K562 (cell line): ENCODE measurements around the gene CRACDL. TPM values are rescaled to one million over a fixed set of nuclear protein-coding genes. Genes with fewer than 3 reads are reported as not detected.

Source experiments
- HBP1 ChIP-seq: fragments of 450-650 bp; formaldehyde crosslinking; IDR thresholded peaks from 2 replicates; pipeline ENCODE4 v1.4.0; 2022; ENCODE audit warnings: missing genetic modification characterization
- ZNF395 ChIP-seq: fragments of 200-800 bp; sonication (Bioruptor generic); IDR thresholded peaks from 2 replicates; pipeline ENCODE4 v1.6.1; 2017; ENCODE audit warnings: missing genetic modification characterization, missing compliant biosample characterization
- ZNF57 ChIP-seq: fragments of 450-650 bp; formaldehyde crosslinking; IDR thresholded peaks from 2 replicates; pipeline ENCODE4 v1.4.0; 2020; ENCODE audit warnings: mild to moderate bottlenecking, moderate library complexity
- ZNF696 ChIP-seq: fragments of 250-450 bp; sonication (Bioruptor Pico); conservative IDR thresholded peaks from 2 replicates; pipeline ENCODE4 v1.4.0; 2020; ENCODE audit warnings: mild to moderate bottlenecking, moderate library complexity
- polyA plus RNA-seq, 8 experiments: library from polyadenylated mRNA; depleted of rRNA in 4 of 8; stranded (reverse) in 5 of 8; unstranded in 3 of 8; fragments of >200 nt; fragmentation: Nextera tagmentation in 2 of 8; fragmentation: Illumina TruSeq in 1 of 8; extraction: Ambion mirVana in 2 of 8; extraction: Trizol in 1 of 8; gene quantifications; 2 replicates each; pipeline versions ENCODE4 v1.2.1 to v1.2.3, GENCODE V29; 2011 to 2014; ENCODE audit warnings: inconsistent platforms in 1 of 8, missing spikeins in 1 of 8
- total RNA-seq, 7 experiments: library from RNA; depleted of rRNA in 6 of 7; stranded (reverse); fragments of >200 nt in 6 of 7; fragmentation: Illumina TruSeq in 2 of 7; extraction: Trizol in 2 of 7; gene quantifications; 2 replicates each; pipeline versions ENCODE4 v1.2.1 to v1.2.3, GENCODE V29; 2011 to 2021; ENCODE audit warnings: low replicate concordance in 1 of 7
- TF ChIP-seq, protein P1 (sequence below): fragments of 450-650 bp; IDR thresholded peaks from 2 replicates; pipeline ENCODE4 v1.6.1; 2017; ENCODE audit warnings: antibody characterized with exemption

The CRACDL gene
- total and polyA plus RNA-seq, 9 of the 15 experiments (the other 6 are each of a cell fraction or from before 2014, with no cell fraction given) = not detected

DNA sequence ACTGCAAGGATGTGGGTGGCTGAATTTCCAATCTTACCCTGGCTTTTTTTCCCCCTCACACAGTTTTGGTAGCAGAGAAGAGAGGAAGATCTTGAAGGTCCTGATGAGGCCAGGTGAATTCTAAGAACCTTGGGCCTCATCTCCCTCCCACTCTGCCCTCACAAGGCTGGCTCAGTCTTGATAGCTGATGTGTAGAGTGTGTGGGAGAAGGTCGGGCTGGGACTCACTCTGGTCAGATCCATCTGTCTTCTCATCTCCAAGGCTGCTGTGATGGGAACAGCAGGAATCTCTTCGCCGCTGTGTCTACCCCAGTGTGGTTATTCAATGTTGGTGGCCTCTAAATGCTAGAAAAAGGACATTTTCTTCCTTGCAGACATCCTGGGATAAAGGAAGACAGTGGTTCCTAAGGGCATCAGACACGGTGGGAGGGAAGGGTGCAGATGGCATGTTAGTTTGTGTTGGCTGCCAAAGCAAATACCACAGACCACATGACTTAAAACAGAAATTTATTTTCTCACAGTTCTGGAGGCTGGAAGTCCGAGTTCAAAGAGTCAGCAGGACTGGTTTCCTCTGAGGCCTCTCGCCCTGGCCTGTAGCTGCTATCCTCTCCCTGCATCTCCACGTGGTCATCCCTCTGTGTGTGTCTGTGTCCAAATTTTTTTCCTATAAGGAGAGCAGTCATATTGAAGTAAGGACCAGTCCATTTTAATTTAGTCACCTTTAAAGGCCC is 167.5 kb downstream of the CRACDL start (continued):
- TF ChIP-seq HBP1 (CRISPR knock-in tag) = no peak
- TF ChIP-seq, protein P1, sequence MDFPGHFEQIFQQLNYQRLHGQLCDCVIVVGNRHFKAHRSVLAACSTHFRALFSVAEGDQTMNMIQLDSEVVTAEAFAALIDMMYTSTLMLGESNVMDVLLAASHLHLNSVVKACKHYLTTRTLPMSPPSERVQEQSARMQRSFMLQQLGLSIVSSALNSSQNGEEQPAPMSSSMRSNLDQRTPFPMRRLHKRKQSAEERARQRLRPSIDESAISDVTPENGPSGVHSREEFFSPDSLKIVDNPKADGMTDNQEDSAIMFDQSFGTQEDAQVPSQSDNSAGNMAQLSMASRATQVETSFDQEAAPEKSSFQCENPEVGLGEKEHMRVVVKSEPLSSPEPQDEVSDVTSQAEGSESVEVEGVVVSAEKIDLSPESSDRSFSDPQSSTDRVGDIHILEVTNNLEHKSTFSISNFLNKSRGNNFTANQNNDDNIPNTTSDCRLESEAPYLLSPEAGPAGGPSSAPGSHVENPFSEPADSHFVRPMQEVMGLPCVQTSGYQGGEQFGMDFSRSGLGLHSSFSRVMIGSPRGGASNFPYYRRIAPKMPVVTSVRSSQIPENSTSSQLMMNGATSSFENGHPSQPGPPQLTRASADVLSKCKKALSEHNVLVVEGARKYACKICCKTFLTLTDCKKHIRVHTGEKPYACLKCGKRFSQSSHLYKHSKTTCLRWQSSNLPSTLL = no peak
- TF ChIP-seq ZNF696 (CRISPR knock-in tag) = no peak
- no peak for TF ChIP-seq ZNF395
- no peak for TF ChIP-seq ZNF57 (CRISPR knock-in tag)
